GM12892 (cell line): ENCODE data around the gene CTBP2.
"Not testable (repeated sequence)": the region's sequence is repeated elsewhere in the genome, so short reads cannot be mapped to it uniquely, and the experiment has no call there.

Source experiments
- POLR2A ChIP-seq: IDR thresholded peaks from 2 replicates; pipeline ENCODE4 v1.6.1; 2011; ENCODE audit warnings: low read depth, low read length, control low read depth
- POLR2AphosphoS5 ChIP-seq: IDR thresholded peaks from 2 replicates; pipeline ENCODE4 v1.6.1; 2011; ENCODE audit warnings: low read depth, low read length, control low read depth
- TAF1 ChIP-seq: IDR thresholded peaks from 2 replicates; pipeline ENCODE4 v1.6.1; 2011; ENCODE audit warnings: low read depth, mild to moderate bottlenecking, control low read depth, low read length, borderline replicate concordance

GRCh38 chr10:124988753-124989152 lies 171.6 kb downstream of the CTBP2 start:
- TF ChIP-seq POLR2A, TAF1, POLR2AphosphoS5: not testable (repeated sequence)
